A549 (cell line): ENCODE results near the gene SPAG6.

Experiments used
- EP300 ChIP-seq, 2 experiments: fragments of >200 bp; sonication (Bioruptor Twin); formaldehyde crosslinking; IDR thresholded peaks; 2 replicates in 1 of 2; 3 replicates in 1 of 2; pipeline ENCODE4 v1.6.1; 2016 to 2017
- PHF8 ChIP-seq: fragments of 200-600 bp; sonication (generic); IDR thresholded peaks from 2 replicates; pipeline ENCODE4 v1.6.1; 2016; ENCODE audit warnings: low read depth, mild to moderate bottlenecking, antibody characterized with exemption, moderate library complexity, borderline replicate concordance
- TP53 ChIP-seq: fragments of 250-450 bp; sonication (Bioruptor Pico); IDR thresholded peaks from 2 replicates; pipeline ENCODE4 v1.5.0; 2021; ENCODE audit warnings: mild to moderate bottlenecking, moderate library complexity
- ZC3H11A ChIP-seq: fragments of 450-650 bp; IDR thresholded peaks from 2 replicates; pipeline ENCODE4 v1.6.1; 2014; ENCODE audit warnings: antibody characterized with exemption, mild to moderate bottlenecking
- TF ChIP-seq, protein P1 (sequence below): fragments of >200 bp; sonication (Bioruptor Twin); formaldehyde crosslinking; IDR thresholded peaks from 3 replicates; pipeline ENCODE4 v1.5.1; 2016
- TF ChIP-seq, protein P2 (sequence below): fragments of 450-650 bp; IDR thresholded peaks from 2 replicates; pipeline ENCODE4 v1.6.1; 2014; ENCODE audit warnings: antibody characterized with exemption
- TF ChIP-seq, protein P3 (sequence below): fragments of 200-600 bp; sonication (generic); IDR thresholded peaks from 2 replicates; pipeline ENCODE4 v1.6.1; 2016; ENCODE audit warnings: antibody characterized with exemption, mild to moderate bottlenecking, moderate library complexity

DNA sequence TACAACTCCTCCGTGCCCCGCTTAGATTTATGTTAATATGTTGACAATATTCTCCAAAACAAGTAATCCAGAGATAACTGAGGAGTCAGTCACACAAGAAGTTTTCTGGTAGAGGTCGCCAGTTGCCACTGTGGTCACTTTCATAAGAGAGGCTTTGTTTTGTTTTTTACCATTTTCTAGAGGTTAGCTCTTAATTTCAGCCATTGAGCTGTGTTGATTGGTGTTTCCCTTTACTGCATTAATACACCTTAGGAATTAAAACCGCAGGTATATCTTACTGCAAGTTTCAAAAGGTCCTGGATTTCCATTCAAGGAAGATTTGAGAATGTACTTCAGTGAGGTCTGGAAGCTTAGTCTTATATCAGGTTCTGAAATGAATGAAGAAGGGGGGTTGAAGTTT is 20.9 kb upstream of the SPAG6 start:
- TF ChIP-seq, protein P1, sequence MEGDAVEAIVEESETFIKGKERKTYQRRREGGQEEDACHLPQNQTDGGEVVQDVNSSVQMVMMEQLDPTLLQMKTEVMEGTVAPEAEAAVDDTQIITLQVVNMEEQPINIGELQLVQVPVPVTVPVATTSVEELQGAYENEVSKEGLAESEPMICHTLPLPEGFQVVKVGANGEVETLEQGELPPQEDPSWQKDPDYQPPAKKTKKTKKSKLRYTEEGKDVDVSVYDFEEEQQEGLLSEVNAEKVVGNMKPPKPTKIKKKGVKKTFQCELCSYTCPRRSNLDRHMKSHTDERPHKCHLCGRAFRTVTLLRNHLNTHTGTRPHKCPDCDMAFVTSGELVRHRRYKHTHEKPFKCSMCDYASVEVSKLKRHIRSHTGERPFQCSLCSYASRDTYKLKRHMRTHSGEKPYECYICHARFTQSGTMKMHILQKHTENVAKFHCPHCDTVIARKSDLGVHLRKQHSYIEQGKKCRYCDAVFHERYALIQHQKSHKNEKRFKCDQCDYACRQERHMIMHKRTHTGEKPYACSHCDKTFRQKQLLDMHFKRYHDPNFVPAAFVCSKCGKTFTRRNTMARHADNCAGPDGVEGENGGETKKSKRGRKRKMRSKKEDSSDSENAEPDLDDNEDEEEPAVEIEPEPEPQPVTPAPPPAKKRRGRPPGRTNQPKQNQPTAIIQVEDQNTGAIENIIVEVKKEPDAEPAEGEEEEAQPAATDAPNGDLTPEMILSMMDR: no peak
- TF ChIP-seq PHF8: no peak
- TF ChIP-seq, protein P2, sequence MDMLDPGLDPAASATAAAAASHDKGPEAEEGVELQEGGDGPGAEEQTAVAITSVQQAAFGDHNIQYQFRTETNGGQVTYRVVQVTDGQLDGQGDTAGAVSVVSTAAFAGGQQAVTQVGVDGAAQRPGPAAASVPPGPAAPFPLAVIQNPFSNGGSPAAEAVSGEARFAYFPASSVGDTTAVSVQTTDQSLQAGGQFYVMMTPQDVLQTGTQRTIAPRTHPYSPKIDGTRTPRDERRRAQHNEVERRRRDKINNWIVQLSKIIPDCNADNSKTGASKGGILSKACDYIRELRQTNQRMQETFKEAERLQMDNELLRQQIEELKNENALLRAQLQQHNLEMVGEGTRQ: no peak
- TF ChIP-seq TP53 (CRISPR knock-in tag): no peak
- no peak for TF ChIP-seq ZC3H11A
- TF ChIP-seq, protein P3, sequence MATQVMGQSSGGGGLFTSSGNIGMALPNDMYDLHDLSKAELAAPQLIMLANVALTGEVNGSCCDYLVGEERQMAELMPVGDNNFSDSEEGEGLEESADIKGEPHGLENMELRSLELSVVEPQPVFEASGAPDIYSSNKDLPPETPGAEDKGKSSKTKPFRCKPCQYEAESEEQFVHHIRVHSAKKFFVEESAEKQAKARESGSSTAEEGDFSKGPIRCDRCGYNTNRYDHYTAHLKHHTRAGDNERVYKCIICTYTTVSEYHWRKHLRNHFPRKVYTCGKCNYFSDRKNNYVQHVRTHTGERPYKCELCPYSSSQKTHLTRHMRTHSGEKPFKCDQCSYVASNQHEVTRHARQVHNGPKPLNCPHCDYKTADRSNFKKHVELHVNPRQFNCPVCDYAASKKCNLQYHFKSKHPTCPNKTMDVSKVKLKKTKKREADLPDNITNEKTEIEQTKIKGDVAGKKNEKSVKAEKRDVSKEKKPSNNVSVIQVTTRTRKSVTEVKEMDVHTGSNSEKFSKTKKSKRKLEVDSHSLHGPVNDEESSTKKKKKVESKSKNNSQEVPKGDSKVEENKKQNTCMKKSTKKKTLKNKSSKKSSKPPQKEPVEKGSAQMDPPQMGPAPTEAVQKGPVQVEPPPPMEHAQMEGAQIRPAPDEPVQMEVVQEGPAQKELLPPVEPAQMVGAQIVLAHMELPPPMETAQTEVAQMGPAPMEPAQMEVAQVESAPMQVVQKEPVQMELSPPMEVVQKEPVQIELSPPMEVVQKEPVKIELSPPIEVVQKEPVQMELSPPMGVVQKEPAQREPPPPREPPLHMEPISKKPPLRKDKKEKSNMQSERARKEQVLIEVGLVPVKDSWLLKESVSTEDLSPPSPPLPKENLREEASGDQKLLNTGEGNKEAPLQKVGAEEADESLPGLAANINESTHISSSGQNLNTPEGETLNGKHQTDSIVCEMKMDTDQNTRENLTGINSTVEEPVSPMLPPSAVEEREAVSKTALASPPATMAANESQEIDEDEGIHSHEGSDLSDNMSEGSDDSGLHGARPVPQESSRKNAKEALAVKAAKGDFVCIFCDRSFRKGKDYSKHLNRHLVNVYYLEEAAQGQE: no peak
- TF ChIP-seq EP300 (IDR thresholded peaks at IDR 0.05): no peak
